ENCODE data around the gene S1PR4. TPM values are rescaled to one million over a fixed set of nuclear protein-coding genes. Genes with fewer than 3 reads are reported as not detected.

S1PR4 gene
- total RNA-seq, 1 donor from 2014 or later: 22.3 TPM

DNA sequence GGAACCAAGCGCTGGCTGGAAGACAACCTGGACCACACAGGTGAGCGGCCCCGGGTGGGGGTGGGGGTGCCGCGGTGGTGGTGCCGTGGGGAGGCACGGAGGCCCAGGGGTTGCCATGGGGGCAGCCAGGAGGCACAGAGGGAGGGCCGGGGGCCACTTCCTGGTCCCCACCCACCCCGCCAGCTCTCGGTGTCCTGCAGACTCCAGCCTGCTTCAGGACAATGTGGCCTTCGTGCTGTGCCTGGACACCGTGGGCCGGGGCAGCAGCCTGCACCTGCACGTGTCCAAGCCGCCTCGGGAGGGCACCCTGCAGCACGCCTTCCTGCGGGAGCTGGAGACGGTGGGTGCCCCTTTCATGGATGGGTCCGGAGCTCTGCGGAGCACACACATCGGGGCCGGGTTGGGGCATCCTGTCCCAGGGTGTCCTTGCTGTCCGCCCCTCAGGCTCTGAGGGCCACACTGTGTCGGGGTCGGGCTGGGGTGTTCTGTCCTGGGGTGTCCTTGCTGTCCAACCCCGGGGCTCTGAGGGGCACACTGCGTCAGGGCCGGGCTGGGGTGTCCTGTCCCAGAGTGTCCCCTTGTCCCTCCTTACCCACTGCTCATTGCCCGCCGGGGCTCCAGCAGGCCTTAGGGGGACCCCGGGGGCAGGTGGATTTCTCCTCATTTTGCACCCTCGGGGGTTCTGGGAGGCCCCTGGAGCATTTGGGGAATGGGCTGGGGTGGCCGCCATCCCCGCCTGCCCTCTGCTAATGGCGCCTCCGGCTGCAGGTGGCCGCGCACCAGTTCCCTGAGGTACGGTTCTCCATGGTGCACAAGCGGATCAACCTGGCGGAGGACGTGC lies 25.5 kb downstream of the S1PR4 start:
- TF ChIP-seq, protein P1, sequence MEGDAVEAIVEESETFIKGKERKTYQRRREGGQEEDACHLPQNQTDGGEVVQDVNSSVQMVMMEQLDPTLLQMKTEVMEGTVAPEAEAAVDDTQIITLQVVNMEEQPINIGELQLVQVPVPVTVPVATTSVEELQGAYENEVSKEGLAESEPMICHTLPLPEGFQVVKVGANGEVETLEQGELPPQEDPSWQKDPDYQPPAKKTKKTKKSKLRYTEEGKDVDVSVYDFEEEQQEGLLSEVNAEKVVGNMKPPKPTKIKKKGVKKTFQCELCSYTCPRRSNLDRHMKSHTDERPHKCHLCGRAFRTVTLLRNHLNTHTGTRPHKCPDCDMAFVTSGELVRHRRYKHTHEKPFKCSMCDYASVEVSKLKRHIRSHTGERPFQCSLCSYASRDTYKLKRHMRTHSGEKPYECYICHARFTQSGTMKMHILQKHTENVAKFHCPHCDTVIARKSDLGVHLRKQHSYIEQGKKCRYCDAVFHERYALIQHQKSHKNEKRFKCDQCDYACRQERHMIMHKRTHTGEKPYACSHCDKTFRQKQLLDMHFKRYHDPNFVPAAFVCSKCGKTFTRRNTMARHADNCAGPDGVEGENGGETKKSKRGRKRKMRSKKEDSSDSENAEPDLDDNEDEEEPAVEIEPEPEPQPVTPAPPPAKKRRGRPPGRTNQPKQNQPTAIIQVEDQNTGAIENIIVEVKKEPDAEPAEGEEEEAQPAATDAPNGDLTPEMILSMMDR (IDR thresholded peaks at IDR 0.05): no peak
- no peaks in the 10 kb centered on the region for H3K4me1 ChIP-seq
- peaks cover 50% of the 10 kb centered on the region for H3K36me3 ChIP-seq
- DNase-seq (no peak), ATAC-seq (no peak)
- no peaks in the 10 kb centered on the region for H3K27me3 ChIP-seq
- H3K9me3 ChIP-seq: no peaks in the 10 kb centered on the region
- intact Hi-C loops (cut with DNase I): no loop called here
- no peak overlapping the region for H3K4me3 ChIP-seq
- H3K27ac ChIP-seq: no peak overlapping the region

DNA sequence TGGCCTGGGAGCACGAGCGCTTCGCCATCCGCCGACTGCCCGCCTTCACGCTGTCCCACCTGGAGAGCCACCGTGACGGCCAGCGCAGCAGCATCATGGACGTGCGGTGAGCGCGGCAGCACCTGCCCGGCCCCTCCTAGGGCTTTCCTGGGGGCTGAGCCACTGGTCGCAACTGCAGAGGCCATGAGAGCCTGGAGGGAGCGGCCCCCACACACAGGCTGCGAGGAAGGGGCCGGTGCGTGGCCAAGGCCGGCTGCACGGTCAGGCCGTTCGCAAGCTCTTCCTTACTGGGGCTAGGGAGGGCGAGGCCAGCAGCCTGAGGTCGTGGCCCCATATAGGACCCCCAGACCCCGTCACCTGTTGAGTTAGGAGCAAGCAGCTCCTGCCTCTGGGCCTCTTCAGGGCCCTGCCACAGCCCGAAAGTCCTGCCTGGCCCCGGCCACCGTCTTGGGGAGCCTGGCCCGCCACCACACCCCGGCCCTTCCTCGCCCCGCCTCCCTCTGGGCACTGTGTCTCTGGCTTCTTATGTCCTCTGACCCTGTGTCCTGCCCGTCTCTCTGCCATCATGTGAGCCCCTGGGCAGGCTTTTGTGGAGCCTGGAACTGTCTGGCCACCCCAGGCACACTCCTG lies 26.2 kb downstream of the S1PR4 start:
- Histone ChIP-seq H3K27me3 (no peaks in the 10 kb centered on the region), H3K9me3 (no peaks in the 10 kb centered on the region), H3K4me1 (no peaks in the 10 kb centered on the region), H3K4me3 (no peak overlapping the region), H3K27ac (no peak overlapping the region), H3K36me3 (peaks cover 50% of the 10 kb centered on the region)
- TF ChIP-seq, protein P1 (IDR thresholded peaks at IDR 0.05): no peak
- intact Hi-C loops (cut with DNase I): no loop called here
- ATAC-seq (no peak), DNase-seq (no peak)

DNA sequence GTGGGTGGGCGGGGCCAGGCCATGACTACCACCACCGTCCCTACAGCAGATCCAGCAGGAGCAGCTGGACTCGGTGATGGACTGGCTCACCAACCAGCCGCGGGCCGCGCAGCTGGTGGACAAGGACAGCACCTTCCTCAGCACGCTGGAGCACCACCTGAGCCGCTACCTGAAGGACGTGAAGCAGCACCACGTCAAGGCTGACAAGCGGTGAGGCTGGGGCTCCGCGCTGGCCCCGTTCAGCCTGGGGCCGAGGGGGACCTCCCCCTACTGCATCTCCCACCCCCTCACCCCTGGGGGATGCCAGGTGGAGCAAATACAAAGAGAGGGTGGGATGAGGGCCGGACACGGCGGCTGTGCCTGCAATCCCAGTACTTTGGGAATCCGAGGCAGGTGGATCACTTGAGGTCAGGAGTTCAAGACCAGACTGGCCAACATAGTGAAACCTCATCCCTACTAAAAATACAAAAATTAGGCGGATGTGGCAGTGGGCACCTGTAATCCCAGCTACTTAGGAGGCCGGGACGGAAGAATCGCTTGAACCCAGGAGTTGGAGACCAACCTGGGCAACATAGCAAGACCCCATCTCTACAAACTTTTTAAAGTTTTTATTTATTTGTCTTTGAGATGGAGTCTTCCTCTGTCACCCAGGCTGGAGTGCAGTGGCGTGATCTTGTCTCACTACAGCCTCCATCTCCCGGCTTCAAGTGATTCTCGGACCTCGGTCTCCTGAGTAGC lies 27.8 kb downstream of the S1PR4 start:
- TF ChIP-seq, protein P1 (IDR thresholded peaks at IDR 0.05): no peak
- Histone ChIP-seq H3K27ac (no peak overlapping the region), H3K4me1 (no peaks in the 10 kb centered on the region), H3K36me3 (peaks cover 50% of the 10 kb centered on the region), H3K4me3 (no peak overlapping the region), H3K9me3 (no peaks in the 10 kb centered on the region), H3K27me3 (no peaks in the 10 kb centered on the region)
- DNase-seq: no peak
- intact Hi-C loops (cut with DNase I): no loop called here
- ATAC-seq: no peak

DNA sequence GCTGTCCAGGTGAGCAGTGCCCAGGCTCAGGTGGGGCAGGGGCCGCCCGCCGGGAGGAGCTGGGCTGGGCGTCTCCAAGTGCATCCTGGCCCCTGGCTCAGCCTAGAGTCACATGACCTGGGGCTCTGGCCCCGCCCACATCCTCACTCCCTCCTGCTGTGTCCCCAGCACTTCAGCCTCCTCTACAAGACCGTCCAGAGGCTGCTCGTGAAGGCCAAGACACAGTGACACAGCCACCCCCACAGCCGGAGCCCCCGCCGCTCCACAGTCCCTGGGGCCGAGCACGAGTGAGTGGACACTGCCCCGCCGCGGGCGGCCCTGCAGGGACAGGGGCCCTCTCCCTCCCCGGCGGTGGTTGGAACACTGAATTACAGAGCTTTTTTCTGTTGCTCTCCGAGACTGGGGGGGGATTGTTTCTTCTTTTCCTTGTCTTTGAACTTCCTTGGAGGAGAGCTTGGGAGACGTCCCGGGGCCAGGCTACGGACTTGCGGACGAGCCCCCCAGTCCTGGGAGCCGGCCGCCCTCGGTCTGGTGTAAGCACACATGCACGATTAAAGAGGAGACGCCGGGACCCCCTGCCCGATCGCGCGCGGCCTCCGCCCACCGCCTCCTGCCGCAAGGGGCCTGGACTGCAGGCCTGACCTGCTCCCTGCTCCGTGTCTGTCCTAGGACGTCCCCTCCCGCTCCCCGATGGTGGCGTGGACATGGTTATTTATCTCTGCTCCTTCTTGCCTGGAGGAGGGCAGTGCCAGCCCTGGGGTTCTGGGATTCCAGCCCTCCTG lies 29.1 kb downstream of the S1PR4 start:
- peaks cover 50% of the 10 kb centered on the region for H3K36me3 ChIP-seq
- no peaks in the 10 kb centered on the region for H3K27me3 ChIP-seq
- DNase-seq: no peak
- TF ChIP-seq, protein P1 (IDR thresholded peaks at IDR 0.05): no peak
- H3K4me3 ChIP-seq: no peak overlapping the region
- H3K4me1 ChIP-seq: no peaks in the 10 kb centered on the region
- H3K9me3 ChIP-seq: no peaks in the 10 kb centered on the region
- no peak for ATAC-seq
- intact Hi-C loops (cut with DNase I): no loop called here
- no peak overlapping the region for H3K27ac ChIP-seq
